NCI-H1105 (cell line): ENCODE results near the gene SGMS2.

ENCODE experiments used
- DNase-seq: peaks from one replicate; lab custom pipeline; 2025; lab: John Stamatoyannopoulos, UW

The SGMS2 gene

GRCh38 chr4:107824350-107825071 lies at the start of gene SGMS2:
TSS of gene SGMS2 (plus strand) at chr4:107824932. CDS start at chr4:107895554, 70,622 bp downstream.
- peak; percentile 9 for DNase-seq

DNA sequence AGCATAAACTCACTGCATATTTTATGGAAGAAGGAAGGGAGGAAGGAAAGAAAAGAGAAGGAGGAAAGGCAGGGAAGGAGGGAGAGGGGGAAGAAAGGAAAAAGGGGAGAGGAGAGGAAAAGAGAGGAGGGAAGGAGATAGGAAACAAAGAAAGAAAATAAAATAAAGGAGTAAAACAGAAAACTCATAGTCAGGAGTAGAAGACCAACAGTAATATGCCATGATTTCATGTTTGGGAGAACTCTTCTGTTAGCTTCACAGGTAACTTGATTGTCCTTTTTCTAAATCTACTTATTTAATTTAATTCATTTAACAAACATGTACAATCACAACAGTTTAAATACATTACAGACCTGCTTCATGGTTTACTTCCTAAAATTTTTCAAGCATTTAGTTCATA lies 46.8 kb upstream of the SGMS2 start:
- no peak for DNase-seq

DNA sequence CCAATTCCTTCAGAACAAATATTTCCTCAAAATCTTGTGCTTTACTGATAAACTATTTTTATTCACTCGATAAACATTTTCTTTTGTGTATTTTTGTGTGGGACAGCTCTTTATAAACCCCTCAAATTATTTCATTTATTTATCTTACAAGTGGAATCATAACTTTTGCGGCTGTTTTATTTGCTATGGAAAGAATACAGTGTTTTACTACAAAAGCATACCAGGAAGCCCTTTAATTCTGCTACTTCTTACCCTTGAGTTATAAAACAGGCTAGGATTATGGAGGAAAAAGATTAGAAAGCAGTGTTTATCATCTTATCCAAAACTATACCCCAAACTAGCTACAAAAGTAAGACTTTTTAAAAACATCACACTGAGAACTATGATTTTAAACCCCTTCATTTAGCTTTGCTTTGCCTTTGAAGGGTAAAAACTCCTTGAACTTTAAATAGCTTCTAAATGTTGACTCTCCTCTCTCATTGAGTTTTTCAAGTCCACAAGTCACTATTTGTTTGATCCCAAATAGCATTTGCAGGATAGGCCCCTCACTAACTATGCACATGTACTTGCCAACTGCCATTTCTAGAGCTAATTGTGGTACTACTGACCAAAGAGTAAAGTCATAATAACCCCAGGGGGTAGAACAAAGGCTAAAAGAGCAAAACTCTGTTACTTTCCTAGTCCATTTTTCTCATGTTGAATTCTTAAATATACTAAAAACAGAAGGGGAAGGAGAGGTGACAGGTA lies 45.8 kb upstream of the SGMS2 start:
- DNase-seq, result no peak

DNA sequence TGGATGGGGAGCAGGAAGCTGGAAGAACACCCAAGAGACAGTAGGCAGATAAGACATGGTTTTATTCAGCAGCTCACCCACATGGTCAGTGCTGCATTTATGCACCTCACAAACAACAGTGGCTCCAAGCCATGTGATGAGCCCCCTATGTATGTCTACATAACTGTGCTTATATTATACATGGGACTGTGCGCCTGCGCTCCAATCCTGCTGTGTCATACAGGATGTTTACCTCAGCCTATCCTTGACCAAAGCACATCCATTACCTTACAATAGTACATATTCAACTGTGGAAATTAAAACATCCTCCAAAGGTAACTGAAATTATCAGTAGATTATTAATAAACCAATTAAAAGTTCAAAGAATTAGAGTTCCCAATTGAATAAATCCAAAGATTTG lies 44.1 kb upstream of the SGMS2 start:
- no peak for DNase-seq

DNA sequence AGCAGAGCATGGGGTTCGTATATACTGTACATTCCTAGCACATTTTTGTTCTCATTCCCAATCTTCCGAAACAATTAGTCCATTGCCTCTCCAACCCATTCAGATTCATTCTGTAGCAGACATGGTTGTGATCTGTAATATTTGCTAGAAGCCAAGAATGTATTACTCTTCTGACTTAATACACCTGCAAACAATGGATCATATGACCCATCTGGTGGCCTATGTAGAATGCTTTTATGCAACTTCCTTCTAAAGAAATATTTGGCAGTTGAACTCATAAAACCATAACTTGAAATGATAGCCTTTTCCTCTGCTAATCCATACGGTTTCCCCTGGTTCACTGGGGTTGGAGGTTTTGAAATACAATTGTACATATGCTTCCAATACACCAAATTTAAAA lies 32.8 kb upstream of the SGMS2 start:
- no peak for DNase-seq

DNA sequence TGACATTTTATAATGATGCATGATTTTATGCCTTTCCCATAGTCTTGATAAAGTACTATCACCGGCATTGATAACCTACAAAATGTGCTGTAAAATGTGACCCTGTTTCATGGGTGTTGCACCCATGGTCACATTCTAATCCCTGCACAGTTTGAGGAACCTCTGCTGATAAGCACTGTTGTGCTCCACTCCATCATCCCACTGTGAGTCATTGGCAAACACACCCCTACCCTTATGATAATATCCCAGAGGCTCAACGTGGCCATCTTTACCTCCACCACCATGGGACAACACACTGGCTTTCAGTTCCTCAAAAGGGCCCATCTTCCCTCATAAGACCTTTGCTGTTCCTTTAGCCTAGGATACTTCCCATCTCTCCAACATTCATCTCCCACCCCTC lies 32.0 kb upstream of the SGMS2 start:
- DNase-seq, result no peak

GRCh38 chr4:107793996-107794395 lies 30.7 kb upstream of the SGMS2 start:
- DNase-seq, result no peak

DNA sequence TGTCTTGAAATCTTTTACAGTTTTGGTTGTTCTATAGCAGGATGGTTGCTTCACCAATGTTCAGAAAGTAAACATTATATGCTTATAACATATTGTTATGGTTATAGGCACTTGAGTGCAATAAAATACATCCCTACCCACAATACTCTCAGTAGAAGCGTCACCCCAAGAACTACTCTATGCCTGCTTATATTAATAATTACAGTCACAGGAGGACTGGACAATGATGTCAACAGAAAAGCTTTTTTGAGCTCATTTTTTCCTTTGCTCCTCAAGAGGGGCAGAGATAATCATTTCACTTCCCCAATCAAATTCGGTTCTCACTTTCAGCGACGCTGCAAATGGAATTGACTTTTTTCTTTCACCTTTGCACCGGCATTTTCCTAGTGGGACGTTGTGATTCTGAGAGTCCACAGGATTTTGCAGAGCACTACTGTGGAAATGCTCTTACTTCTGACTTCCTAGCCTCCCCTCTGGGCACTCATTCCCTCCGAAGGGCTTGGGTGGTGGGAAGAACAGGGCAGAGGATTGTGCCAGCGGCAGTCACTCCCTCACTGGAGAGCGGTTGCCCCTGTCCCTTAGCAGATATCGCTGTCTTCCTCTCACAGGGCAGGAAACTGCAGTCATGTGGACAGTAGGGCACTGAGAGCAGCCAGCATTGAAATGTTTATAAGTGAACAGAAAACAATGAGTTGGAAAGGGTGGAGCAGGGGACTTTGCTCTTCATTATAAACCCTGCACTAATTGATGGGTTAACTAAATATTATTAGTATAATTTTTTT lies 24.9 kb upstream of the SGMS2 start:
- no peak for DNase-seq

DNA sequence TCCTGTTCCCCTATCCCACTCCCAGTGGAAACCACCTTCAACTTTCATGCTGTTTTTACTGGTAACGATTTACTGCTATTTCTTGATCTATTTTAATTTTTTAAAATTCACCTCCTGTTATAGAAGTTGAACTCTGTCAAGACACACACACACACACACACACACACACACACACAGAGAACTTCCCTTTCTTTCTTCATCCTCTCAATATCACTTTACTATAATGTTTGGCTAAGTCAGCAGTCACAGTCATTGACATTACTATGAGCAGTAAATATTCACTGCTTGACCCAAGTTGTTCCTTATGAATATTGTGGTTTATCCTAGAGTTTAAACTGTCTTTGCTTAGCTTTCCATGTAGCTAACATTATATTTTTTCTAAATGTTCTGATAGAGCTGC lies 24.0 kb upstream of the SGMS2 start:
- no peak for DNase-seq

- no peak for DNase-seq
Observed at GRCh38 chr4:107801766-107802211, 22.9 kb upstream of the SGMS2 start.

DNA sequence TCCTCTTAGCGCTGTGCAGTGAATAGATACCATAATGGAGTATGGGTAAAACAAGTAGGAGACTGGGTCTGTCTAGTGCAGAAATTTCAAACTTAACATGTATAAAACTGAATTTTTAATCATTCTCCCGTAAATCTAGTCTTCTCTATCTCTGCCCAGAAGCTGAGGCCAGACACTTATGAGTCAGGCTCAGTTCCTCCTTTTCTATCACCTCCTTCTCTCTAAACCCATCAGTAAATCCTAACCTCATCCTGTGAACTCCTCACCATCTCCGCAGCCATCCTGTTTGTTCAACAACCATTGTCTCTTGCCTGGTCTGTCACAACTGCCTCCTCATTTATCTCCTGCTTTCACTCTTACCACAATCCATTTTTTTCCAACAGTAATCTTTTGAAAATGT lies 19.8 kb upstream of the SGMS2 start:
- DNase-seq, result no peak

GRCh38 chr4:107806196-107806595 lies 18.5 kb upstream of the SGMS2 start:
- DNase-seq, result no peak

DNA sequence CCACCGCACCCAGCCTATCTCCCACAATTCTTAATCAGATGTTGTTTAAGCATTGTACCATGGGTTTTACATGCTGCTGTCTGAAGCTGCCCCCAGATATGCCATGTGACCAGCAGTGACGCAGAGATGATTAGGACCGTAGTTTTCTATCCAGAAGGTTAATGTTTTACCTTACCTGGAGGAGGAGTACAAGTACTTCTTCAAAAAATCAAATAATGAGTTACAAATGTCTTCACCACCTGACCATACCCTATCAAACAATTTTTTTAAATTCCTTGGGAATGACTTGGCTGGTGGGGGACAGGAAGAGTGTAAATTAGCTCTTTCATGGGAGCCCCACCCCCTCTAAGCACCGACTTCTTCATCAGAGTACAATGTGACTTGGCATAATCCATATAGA lies 16.2 kb upstream of the SGMS2 start:
- DNase-seq, result no peak

GRCh38 chr4:107809210-107809609 lies 15.5 kb upstream of the SGMS2 start:
- no peak for DNase-seq

- DNase-seq, result no peak
Observed at GRCh38 chr4:107814758-107815157, 10.0 kb upstream of the SGMS2 start.

DNA sequence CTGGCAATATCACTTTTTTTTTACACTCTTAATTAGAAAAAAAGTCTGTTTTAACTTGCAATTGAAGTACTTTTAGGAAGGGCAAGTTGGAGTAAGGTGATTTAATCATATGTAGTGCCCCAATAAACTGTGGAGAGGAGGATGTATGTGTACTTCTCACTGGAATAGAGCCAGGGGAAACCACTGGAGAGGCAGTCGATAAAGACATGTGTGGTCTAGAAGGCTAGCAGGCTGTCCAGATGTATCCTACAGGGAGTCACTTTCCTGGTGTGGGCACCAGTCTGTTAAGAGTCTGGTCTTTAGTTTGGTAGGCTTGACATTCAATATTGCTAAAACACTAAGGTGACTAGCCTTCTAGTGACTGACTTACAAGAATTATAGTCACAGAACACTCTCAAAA lies 9.6 kb upstream of the SGMS2 start:
- no peak for DNase-seq

GRCh38 chr4:107818301-107818910 lies 6.3 kb upstream of the SGMS2 start:
- DNase-seq, result no peak

DNA sequence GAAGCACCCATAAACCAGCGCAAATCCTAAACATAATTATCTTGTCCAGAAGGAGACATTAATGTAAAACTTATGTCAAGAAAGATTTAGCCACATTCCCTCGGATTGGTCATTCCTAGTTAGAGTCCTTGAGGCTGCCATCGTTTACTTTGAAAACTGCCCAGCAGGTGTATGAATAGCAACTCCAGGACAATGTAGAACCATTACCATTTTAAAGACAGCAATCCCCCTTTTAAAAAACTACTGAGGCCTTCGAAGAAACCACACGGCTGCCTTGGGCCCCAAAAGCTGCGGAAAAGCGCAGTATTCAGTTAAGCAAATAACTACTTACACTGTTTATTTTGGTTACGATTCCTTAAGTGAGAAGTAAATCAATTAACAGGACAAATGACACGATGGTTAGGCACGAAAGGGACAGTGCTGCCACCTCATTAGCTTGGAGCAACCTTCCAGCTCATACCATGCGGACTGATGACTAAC lies 822 bp upstream of the SGMS2 start:
- DNase-seq, result no peak

DNA sequence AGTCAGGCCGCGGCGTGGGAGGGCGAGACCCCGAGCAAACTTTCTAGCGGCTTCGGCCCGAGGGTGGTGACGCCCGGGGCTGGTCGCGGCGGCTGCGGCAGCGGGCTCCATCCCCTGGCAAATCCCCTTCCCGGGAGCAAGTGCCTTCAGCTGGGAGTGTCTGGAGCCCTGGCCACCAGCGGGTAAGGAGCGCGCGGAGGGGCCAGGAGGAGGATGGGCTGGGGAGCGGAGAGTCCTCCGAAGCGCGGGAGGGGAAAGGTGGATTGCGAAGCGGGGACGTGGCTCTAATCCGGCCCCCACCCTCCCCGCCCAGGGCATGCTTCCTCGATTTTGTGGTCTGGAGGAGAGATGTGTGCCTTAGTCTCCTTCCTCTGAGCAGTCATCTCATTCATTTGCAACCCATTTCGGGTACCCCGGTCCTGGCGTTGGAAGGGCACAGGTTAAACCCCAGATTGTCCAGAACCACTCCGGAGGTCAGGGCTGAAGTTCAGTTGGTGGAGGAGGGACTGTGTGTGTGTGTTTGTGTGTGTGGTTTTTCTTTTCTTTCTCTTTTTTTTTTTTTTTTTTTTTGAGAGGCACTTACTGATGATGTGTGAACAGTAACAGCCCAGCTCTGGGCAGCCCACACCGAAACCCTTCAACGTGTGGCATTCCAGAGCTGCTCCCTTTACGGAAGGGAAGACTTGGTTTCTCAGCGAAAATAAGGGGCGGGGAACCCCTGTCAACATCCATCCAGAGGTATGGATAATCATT lies 516 bp downstream of the SGMS2 start:
- no peak for DNase-seq

DNA sequence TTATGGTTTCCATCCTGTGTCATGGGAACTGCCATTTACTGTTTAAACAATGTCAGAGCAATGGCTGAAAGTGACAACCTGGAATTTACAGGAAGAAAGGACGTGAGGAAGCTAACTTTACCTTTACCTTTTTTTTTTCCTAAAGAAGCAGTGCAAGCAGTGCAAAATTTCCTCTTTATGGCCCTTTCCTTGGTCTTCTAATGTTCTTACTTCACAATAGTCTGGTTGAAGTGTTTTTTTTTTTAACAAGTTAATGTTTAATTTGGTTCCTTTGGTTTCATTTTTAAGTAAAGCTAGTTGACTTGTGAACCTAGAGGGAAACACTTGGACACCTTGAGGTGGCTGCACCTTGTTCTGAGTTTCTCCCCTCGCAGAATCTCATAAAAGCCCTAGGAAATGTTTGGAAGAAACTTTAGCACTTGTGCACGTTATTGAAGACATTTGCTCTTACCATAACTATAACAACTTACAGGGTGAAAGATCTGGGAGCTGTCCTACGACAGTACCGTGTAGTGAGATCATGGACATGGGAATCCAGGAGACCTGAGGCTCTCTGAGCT lies 1.8 kb downstream of the SGMS2 start:
- no peak for DNase-seq
